ENCODE results near the gene KAT8.

Gene KAT8

DNA sequence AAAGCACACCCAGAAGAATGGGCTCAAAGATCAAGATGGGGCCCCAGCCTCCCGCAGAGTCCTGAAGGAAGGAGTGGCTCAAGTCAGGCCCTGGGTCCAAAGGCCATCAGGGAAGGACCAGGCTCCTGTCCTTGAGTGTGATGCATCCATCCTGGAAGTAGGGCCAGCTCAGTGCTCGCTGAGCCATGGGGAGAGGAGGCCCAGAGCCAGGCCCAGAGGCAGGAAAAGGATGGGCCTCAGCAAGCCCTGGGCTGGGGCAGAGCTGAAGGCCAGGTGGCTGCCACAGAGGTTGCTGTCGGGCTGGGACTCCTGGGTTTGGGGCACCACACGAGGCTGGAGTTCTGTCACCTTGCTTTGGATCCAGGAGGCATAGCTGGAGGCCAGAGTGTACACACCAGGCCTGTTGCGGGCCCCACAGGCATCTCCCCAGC lies 14.4 kb downstream of the KAT8 start:
- TF ChIP-seq, protein P1, sequence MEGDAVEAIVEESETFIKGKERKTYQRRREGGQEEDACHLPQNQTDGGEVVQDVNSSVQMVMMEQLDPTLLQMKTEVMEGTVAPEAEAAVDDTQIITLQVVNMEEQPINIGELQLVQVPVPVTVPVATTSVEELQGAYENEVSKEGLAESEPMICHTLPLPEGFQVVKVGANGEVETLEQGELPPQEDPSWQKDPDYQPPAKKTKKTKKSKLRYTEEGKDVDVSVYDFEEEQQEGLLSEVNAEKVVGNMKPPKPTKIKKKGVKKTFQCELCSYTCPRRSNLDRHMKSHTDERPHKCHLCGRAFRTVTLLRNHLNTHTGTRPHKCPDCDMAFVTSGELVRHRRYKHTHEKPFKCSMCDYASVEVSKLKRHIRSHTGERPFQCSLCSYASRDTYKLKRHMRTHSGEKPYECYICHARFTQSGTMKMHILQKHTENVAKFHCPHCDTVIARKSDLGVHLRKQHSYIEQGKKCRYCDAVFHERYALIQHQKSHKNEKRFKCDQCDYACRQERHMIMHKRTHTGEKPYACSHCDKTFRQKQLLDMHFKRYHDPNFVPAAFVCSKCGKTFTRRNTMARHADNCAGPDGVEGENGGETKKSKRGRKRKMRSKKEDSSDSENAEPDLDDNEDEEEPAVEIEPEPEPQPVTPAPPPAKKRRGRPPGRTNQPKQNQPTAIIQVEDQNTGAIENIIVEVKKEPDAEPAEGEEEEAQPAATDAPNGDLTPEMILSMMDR (IDR thresholded peaks at IDR 0.05; ENCODE audit: extremely low read depth, insufficient read depth, missing control alignments): no peak
- no peak for DNase-seq (ENCODE audit: low spot score)
- in situ Hi-C loops (cut with MboI; ENCODE audit: low pct_unique_long_range_greater_than_20kb, low sequenced_read_pairs, unreplicated experiment): no loop called here

DNA sequence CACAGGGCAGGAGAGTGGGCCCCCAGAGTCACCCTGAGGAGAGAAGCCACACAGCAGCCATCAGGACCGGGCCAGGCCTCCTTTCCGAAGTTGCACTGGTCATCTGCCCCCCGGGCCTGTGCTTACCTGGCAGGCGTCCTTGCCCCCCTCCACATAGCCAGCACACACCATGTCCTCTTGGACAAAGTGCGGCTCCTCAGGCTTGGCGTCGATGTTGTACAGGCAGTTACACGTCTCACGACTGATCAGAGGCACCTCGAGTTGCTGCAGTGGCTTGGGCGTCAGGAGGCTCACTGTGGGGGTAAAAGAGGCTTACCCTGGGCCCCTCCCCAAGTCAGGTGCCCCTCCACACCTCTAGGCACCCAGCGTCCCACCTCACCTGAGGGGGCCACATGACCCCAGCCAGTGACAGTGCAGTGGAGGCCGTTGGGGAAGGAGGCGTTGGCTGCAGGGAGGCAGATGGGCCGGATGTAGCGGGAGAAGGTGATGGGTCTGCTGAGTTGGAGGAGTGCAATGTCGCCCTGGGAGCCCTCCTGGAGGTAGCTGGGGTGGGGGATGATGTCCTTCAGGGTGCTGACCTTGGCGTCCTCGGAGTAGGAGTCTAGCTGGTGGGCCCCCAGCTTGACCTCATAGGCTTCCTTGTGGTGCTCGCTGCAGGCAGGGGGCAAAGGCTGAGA lies 15.0 kb downstream of the KAT8 start:
- DNase-seq (ENCODE audit: low spot score): no peak
- in situ Hi-C loops (cut with MboI; ENCODE audit: low pct_unique_long_range_greater_than_20kb, low sequenced_read_pairs, unreplicated experiment): no loop called here
- TF ChIP-seq, protein P1 (IDR thresholded peaks at IDR 0.05; ENCODE audit: extremely low read depth, insufficient read depth, missing control alignments): no peak

- TF ChIP-seq, protein P1 (IDR thresholded peaks at IDR 0.05; ENCODE audit: extremely low read depth, insufficient read depth, missing control alignments): no peak
- in situ Hi-C loops (cut with MboI; ENCODE audit: low pct_unique_long_range_greater_than_20kb, low sequenced_read_pairs, unreplicated experiment): no loop called here
- DNase-seq (ENCODE audit: low spot score): no peak
Observed at GRCh38 chr16:31133046-31133501, 15.6 kb downstream of the KAT8 start.

- TF ChIP-seq, protein P1 (IDR thresholded peaks at IDR 0.05; ENCODE audit: extremely low read depth, insufficient read depth, missing control alignments): no peak
- no peak for DNase-seq (ENCODE audit: low spot score)
- in situ Hi-C loops (cut with MboI; ENCODE audit: low pct_unique_long_range_greater_than_20kb, low sequenced_read_pairs, unreplicated experiment): no loop called here
Observed at GRCh38 chr16:31134091-31134571, 16.7 kb downstream of the KAT8 start.

- TF ChIP-seq, protein P1 (IDR thresholded peaks at IDR 0.05; ENCODE audit: extremely low read depth, insufficient read depth, missing control alignments): no peak
- DNase-seq (ENCODE audit: low spot score): no peak
- in situ Hi-C loops (cut with MboI; ENCODE audit: low pct_unique_long_range_greater_than_20kb, low sequenced_read_pairs, unreplicated experiment): no loop called here
Observed at GRCh38 chr16:31134625-31135534, 17.4 kb downstream of the KAT8 start.

GRCh38 chr16:31135535-31136286 lies 18.2 kb downstream of the KAT8 start, which contains the start of gene PRSS8:
TSS of gene PRSS8 (minus strand) at chr16:31135727. CDS start at chr16:31135498, 229 bp downstream.
- TF ChIP-seq, protein P1 (IDR thresholded peaks at IDR 0.05; ENCODE audit: extremely low read depth, insufficient read depth, missing control alignments): no peak
- in situ Hi-C loops (cut with MboI; ENCODE audit: low pct_unique_long_range_greater_than_20kb, low sequenced_read_pairs, unreplicated experiment): no loop called here
- DNase-seq (ENCODE audit: low spot score): no peak

Data from GM13977 (cell line).